GM12878 (cell line): Measurements from ENCODE around the gene DNMT1. TPM values are rescaled to one million over a fixed set of nuclear protein-coding genes. Genes with fewer than 3 reads are reported as not detected.

Experiments used
- CEBPB ChIP-seq, 2 experiments: fragments of 150-350 bp in 1 of 2; IDR thresholded peaks; 2 replicates each; pipeline ENCODE4 v1.6.1; 2012 to 2014; ENCODE audit warnings: low read depth in 2 of 2, low read length in 2 of 2, borderline replicate concordance in 1 of 2, inconsistent platforms in 1 of 2
- ESRRA ChIP-seq: IDR thresholded peaks from 2 replicates; pipeline ENCODE4 v1.6.1; 2012; ENCODE audit warnings: mild to moderate bottlenecking, low read length, improper control_type of control experiment
- IRF4 ChIP-seq: IDR thresholded peaks from 2 replicates; pipeline ENCODE4 v1.6.1; 2011; ENCODE audit warnings: low read depth, low read length
- NFYA ChIP-seq: IDR thresholded peaks from 2 replicates; pipeline ENCODE4 v1.6.1; 2011; ENCODE audit warnings: low read depth, mild to moderate bottlenecking, low read length, improper control_type of control experiment, borderline replicate concordance
- POLR2AphosphoS5 ChIP-seq: IDR thresholded peaks from 2 replicates; pipeline ENCODE4 v1.6.1; 2011; ENCODE audit warnings: mild to moderate bottlenecking, low read length, inconsistent platforms
- RUNX3 ChIP-seq: IDR thresholded peaks from 2 replicates; pipeline ENCODE4 v1.6.1; 2012; ENCODE audit warnings: low read length, inconsistent platforms
- SREBF2 ChIP-seq: IDR thresholded peaks from 2 replicates; pipeline ENCODE4 v1.6.1; 2012; ENCODE audit warnings: mild to moderate bottlenecking, low read length
- YBX1 ChIP-seq: fragments of 450-650 bp; IDR thresholded peaks from 2 replicates; pipeline ENCODE4 v1.6.1; 2016; ENCODE audit warnings: antibody characterized with exemption
- ZNF274 ChIP-seq: IDR thresholded peaks from one replicate; pipeline ENCODE4 v1.8.0; 2011; ENCODE audit not compliant: insufficient read length, insufficient read depth
- ZNF384 ChIP-seq: IDR thresholded peaks from 2 replicates; pipeline ENCODE4 v1.6.1; 2012; ENCODE audit warnings: low read depth, mild to moderate bottlenecking, low read length, improper control_type of control experiment, borderline replicate concordance
- ZZZ3 ChIP-seq: IDR thresholded peaks from 2 replicates; pipeline ENCODE4 v1.6.1; 2011; ENCODE audit warnings: low read depth; ENCODE audit not compliant: control insufficient read depth, insufficient read length
- polyA plus RNA-seq, 11 experiments: library from polyadenylated mRNA; depleted of rRNA in 4 of 11; unstranded in 6 of 11; stranded (reverse) in 5 of 11; fragments of >200 nt; fragmentation: Nextera tagmentation in 4 of 11; fragmentation: Illumina TruSeq in 1 of 11; extraction: Ambion mirVana in 4 of 11; extraction: Trizol in 1 of 11; gene quantifications; 1 replicate in 1 of 11; 2 replicates in 10 of 11; pipeline versions ENCODE4 v1.2.1 to v1.2.3, GENCODE V29; 2011 to 2016; ENCODE audit warnings: inconsistent platforms in 2 of 11, missing spikeins in 2 of 11, low read depth in 1 of 11
- total RNA-seq, 4 experiments: library from RNA; depleted of rRNA in 3 of 4; stranded (reverse); fragments of >200 nt in 3 of 4; fragmentation: Illumina TruSeq in 1 of 4; extraction: Trizol in 1 of 4; gene quantifications; 2 replicates each; pipeline versions ENCODE4 v1.2.1 to v1.2.3, GENCODE V29; 2013 to 2021
- TF ChIP-seq, protein P1 (sequence below): fragments of 450-650 bp; IDR thresholded peaks from 2 replicates; pipeline ENCODE4 v1.6.1; 2017; ENCODE audit warnings: mild to moderate bottlenecking
- TF ChIP-seq, protein P2 (sequence below): fragments of 450-650 bp; IDR thresholded peaks from 2 replicates; pipeline ENCODE4 v1.6.1; 2018; ENCODE audit warnings: borderline replicate concordance, mild to moderate bottlenecking; ENCODE audit not compliant: partially characterized antibody
- TF ChIP-seq, protein P3 (sequence below): fragments of 450-650 bp; IDR thresholded peaks from 2 replicates; pipeline ENCODE4 v1.6.1; 2017; ENCODE audit warnings: mild to moderate bottlenecking, low read depth, inconsistent platforms; ENCODE audit not compliant: poor library complexity, severe bottlenecking
- TF ChIP-seq, protein P4 (sequence below): IDR thresholded peaks from 2 replicates; pipeline ENCODE4 v1.6.1; 2011; ENCODE audit warnings: mild to moderate bottlenecking, low read depth, low read length, moderate library complexity; ENCODE audit not compliant: insufficient replicate concordance
- TF ChIP-seq, protein P5 (sequence below): IDR thresholded peaks from 2 replicates; pipeline ENCODE4 v1.6.1; 2012; ENCODE audit warnings: improper control_type of control experiment, low read depth, low read length; ENCODE audit not compliant: insufficient replicate concordance

Gene DNMT1
- total and polyA plus RNA-seq, 10 of the 15 experiments (the other 5 are each of a cell fraction or from before 2014, with no cell fraction given): 70.0 to 290 (median 133) TPM

DNA sequence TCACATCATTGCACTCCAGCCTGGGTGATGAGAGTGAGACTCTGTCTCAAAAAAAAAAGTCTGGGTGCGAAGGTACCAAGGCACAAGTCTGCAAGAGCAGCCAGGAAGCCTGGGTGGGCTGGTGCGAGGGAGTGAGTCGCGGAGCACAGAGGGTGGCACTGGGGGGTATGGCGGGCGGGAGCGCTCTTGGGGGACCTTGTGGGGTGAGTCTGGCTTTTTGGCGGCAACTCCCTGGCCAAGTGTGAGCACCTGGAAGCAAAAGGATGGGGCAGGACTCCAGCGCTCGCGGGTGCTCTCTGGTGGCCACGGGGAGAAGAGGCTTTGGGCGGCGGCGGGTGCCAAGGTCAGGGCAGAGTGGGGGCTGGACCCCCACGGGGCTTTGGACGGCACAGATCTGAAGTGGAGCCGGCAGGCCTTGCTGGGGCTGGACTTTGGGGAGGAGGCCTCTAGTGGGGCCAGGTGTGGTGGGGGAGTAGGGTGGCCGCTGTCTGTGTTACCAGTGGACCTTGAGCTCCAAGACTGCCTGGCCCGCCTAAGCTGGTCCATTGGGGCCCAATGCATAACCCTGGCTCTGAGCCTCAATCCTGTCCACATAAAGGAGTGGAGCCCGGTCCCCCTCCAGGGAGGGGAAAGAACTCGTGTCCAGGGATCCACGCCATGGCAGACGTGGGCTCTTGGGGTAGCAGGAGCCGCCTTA is 81.7 kb downstream of the DNMT1 start (continued):
- TF ChIP-seq ZZZ3 (no peak), POLR2AphosphoS5 (peak; percentile 83; the same call in 1 of the 2 replicates), SREBF2 (no peak), NFYA (no peak), ESRRA (peak; percentile 49; the same call in 1 of the 2 replicates), RUNX3 (no peak), CEBPB (IDR thresholded peaks at IDR 0.05; ENCODE audit: borderline replicate concordance in 1 of 2, low read depth in 2 of 2, low read length in 2 of 2) (no peak), YBX1 (no peak), ZNF274 (no peak), ZNF384 (no peak; the same call in 1 of the 2 replicates), IRF4 (no peak)
- TF ChIP-seq, protein P1, sequence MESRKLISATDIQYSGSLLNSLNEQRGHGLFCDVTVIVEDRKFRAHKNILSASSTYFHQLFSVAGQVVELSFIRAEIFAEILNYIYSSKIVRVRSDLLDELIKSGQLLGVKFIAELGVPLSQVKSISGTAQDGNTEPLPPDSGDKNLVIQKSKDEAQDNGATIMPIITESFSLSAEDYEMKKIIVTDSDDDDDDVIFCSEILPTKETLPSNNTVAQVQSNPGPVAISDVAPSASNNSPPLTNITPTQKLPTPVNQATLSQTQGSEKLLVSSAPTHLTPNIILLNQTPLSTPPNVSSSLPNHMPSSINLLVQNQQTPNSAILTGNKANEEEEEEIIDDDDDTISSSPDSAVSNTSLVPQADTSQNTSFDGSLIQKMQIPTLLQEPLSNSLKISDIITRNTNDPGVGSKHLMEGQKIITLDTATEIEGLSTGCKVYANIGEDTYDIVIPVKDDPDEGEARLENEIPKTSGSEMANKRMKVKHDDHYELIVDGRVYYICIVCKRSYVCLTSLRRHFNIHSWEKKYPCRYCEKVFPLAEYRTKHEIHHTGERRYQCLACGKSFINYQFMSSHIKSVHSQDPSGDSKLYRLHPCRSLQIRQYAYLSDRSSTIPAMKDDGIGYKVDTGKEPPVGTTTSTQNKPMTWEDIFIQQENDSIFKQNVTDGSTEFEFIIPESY: no peak
- TF ChIP-seq, protein P2, sequence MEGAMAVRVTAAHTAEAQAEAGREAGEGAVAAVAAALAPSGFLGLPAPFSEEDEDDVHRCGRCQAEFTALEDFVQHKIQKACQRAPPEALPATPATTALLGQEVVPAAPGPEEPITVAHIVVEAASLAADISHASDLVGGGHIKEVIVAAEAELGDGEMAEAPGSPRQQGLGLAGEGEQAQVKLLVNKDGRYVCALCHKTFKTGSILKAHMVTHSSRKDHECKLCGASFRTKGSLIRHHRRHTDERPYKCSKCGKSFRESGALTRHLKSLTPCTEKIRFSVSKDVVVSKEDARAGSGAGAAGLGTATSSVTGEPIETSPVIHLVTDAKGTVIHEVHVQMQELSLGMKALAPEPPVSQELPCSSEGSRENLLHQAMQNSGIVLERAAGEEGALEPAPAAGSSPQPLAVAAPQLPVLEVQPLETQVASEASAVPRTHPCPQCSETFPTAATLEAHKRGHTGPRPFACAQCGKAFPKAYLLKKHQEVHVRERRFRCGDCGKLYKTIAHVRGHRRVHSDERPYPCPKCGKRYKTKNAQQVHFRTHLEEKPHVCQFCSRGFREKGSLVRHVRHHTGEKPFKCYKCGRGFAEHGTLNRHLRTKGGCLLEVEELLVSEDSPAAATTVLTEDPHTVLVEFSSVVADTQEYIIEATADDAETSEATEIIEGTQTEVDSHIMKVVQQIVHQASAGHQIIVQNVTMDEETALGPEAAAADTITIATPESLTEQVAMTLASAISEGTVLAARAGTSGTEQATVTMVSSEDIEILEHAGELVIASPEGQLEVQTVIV: no peak
- TF ChIP-seq, protein P3, sequence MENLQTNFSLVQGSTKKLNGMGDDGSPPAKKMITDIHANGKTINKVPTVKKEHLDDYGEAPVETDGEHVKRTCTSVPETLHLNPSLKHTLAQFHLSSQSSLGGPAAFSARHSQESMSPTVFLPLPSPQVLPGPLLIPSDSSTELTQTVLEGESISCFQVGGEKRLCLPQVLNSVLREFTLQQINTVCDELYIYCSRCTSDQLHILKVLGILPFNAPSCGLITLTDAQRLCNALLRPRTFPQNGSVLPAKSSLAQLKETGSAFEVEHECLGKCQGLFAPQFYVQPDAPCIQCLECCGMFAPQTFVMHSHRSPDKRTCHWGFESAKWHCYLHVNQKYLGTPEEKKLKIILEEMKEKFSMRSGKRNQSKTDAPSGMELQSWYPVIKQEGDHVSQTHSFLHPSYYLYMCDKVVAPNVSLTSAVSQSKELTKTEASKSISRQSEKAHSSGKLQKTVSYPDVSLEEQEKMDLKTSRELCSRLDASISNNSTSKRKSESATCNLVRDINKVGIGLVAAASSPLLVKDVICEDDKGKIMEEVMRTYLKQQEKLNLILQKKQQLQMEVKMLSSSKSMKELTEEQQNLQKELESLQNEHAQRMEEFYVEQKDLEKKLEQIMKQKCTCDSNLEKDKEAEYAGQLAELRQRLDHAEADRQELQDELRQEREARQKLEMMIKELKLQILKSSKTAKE: no peak
- TF ChIP-seq, protein P4, sequence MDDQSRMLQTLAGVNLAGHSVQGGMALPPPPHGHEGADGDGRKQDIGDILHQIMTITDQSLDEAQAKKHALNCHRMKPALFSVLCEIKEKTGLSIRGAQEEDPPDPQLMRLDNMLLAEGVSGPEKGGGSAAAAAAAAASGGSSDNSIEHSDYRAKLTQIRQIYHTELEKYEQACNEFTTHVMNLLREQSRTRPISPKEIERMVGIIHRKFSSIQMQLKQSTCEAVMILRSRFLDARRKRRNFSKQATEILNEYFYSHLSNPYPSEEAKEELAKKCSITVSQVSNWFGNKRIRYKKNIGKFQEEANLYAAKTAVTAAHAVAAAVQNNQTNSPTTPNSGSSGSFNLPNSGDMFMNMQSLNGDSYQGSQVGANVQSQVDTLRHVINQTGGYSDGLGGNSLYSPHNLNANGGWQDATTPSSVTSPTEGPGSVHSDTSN: no peak
- TF ChIP-seq, protein P5, sequence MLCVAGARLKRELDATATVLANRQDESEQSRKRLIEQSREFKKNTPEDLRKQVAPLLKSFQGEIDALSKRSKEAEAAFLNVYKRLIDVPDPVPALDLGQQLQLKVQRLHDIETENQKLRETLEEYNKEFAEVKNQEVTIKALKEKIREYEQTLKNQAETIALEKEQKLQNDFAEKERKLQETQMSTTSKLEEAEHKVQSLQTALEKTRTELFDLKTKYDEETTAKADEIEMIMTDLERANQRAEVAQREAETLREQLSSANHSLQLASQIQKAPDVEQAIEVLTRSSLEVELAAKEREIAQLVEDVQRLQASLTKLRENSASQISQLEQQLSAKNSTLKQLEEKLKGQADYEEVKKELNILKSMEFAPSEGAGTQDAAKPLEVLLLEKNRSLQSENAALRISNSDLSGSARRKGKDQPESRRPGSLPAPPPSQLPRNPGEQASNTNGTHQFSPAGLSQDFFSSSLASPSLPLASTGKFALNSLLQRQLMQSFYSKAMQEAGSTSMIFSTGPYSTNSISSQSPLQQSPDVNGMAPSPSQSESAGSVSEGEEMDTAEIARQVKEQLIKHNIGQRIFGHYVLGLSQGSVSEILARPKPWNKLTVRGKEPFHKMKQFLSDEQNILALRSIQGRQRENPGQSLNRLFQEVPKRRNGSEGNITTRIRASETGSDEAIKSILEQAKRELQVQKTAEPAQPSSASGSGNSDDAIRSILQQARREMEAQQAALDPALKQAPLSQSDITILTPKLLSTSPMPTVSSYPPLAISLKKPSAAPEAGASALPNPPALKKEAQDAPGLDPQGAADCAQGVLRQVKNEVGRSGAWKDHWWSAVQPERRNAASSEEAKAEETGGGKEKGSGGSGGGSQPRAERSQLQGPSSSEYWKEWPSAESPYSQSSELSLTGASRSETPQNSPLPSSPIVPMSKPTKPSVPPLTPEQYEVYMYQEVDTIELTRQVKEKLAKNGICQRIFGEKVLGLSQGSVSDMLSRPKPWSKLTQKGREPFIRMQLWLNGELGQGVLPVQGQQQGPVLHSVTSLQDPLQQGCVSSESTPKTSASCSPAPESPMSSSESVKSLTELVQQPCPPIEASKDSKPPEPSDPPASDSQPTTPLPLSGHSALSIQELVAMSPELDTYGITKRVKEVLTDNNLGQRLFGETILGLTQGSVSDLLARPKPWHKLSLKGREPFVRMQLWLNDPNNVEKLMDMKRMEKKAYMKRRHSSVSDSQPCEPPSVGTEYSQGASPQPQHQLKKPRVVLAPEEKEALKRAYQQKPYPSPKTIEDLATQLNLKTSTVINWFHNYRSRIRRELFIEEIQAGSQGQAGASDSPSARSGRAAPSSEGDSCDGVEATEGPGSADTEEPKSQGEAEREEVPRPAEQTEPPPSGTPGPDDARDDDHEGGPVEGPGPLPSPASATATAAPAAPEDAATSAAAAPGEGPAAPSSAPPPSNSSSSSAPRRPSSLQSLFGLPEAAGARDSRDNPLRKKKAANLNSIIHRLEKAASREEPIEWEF: no peak
